Head of caudate nucleus (tissue), 42 donors: ENCODE results near the gene ATP11B.

ENCODE experiments used
- DNase-seq, 42 donors: peaks; one replicate each; pipeline versions ENCODE4 v3.0.0 to v3.0.0-alpha.2; 2020 to 2021; ENCODE audit warnings: mixed read lengths in 7 of 42
- intact Hi-C: fragments of 100-400 bp; cut with DNase I; formaldehyde crosslinking; loops from one replicate; pipeline ENCODE4 v1.15.0; 2022

ATP11B gene

DNA sequence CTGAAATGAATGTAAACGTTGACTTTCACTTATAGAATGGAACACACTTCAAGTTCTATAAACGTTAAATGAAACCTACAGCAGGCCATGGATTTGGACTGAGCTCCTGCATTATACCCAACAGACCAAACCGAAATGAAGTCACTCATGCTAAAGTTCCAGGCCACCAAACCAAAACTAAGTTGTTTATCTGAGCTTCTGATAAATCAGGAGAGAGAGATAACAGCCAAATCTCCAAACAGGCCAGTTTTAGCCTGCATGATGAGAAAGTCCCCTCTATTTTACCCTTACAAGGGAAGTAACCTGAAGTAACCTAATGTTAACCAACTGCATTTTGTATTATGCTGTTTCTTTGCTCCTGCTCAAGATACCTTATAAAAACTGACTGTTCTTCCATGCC, 142.5 kb downstream of the ATP11B start:
- no peak for DNase-seq

GRCh38 chr3:182936239-182936917, 143.1 kb downstream of the ATP11B start:
- intact Hi-C loops, result no loop called here
- DNase-seq, result no peak

More for the DNA sequence above, 142.5 kb downstream of the ATP11B start:
- intact Hi-C loops, result no loop called here

- intact Hi-C loops, result no loop called here
Observed at GRCh38 chr3:182936918-182937285, 143.6 kb downstream of the ATP11B start.

GRCh38 chr3:182937293-182938051, 144.2 kb downstream of the ATP11B start:
- no peak for DNase-seq
- intact Hi-C loops, result no loop called here

More at GRCh38 chr3:182936918-182937285, 143.6 kb downstream of the ATP11B start:
- no peak for DNase-seq

DNA sequence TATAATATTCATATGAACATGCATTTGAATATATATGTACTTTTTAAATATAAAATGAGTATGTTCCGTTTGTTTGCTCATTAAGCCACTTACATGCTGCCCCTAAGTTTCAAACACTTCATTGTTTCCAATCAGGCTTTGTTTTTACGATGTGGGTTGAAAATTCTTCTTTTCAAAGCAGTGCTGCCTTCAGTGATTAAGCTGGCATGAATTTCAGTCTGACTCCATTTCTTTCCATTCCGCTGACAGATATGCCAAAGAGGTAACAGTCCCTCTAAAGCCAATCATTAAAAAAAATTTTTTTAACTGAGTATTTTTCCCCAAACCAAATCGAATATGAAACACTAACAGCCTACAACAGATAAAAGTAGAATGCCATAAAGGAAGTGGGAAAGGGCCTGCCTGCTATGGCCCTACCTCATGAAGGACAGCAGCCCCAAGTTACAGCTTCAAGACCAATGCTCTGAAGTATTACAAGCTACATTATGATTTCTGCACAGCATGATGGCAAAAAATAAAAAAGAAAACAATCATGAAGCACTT, 147.0 kb downstream of the ATP11B start:
- intact Hi-C loops, result no loop called here
- no peak for DNase-seq

DNA sequence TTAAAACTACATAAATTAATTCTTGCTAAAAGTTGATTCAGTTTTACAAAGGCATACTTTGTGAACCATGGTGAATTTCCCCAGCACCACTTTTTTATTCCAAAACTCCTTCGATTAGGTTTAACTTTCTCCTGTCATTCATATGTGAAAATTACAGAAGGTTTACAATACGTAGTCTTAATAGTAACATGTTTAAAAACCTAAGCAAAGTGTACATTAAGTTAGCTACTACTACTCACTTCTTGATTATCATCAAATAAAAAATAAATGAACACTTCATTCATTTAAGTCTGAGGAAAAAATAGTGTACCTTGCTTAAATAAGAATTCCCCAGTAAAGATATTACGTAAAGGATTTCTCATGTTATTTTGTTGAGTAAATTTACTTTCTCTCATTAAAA, 148.4 kb downstream of the ATP11B start:
- DNase-seq, result no peak
- intact Hi-C loops, result no loop called here

GRCh38 chr3:182947888-182948287, 154.6 kb downstream of the ATP11B start:
- intact Hi-C loops, result no loop called here

GRCh38 chr3:182948305-182948704, 155.0 kb downstream of the ATP11B start:
- intact Hi-C loops, result no loop called here
- no peak for DNase-seq

More at GRCh38 chr3:182947888-182948287, 154.6 kb downstream of the ATP11B start:
- no peak for DNase-seq

DNA sequence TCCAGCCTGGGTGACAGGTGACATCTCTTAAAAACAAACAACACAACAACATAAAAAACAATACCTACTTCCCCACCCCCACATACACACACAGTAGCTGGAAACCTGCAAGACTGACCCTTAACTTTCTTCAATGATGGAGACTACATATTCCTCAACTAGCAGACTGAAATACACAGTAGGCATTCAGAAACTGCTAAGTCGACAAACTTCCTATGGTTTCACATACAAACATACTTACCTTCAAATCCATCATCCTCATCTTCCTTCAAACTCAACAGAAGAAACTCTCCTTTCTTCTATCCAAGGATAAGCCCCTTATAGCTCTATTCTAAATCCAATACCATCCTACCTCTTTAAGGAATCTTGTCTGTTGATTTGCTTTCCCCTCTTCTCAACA, 156.4 kb downstream of the ATP11B start:
- DNase-seq, result no peak
- intact Hi-C loops, result no loop called here

DNA sequence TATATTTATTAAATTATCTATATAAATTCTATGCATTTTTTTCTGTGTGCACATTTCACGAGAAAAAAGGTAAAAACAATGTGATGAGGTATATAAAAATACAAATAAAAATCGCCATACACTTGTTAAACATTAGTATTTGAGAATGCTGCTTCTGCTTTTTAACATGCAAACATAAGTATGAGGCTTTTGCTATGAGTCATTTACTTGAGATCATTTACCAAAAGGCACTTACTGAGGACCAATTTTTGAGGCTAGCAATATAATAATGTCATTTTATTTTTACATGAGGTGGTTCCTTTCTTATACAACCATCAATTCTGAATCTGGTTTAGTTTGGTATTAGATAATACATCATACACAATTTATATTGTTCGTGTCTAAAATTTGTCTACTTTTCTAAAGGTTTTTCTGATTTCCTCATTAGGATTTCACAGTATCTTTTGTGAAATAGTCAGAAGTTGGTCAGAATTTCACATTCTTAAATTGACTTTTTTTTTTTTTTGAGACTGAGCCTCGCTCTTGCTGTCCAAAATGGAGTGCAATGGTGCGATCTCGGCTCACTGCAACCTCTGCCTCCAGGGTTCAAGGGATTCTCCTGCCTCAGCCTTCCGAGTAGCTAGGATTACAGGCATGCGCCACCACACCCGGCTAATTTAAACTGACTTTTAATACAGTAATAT, 161.4 kb downstream of the ATP11B start:
- intact Hi-C loops, result no loop called here
- no peak for DNase-seq

DNA sequence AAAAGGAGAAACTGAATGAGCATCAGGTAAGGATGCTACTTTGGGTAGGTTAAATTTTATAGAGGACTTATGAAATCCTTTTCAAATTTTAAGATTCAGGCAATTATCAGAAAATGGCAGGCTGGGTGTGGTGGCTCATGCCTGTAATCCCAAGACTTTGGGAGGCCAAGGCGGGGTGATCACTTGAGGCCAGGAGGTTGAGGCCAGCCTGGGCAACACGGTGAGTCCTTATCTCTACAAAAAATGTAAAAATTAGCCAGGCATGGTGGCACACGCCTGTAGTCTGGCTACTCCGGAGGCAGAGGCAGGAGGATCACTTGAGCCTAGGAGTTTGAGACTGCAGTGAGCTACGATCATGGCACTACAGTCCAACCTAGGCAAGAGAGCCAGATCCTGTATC, 163.9 kb downstream of the ATP11B start:
- DNase-seq, result no peak
- intact Hi-C loops, result no loop called here

- intact Hi-C loops, result no loop called here
- no peak for DNase-seq
Observed at GRCh38 chr3:182957676-182958266, 164.5 kb downstream of the ATP11B start.

DNA sequence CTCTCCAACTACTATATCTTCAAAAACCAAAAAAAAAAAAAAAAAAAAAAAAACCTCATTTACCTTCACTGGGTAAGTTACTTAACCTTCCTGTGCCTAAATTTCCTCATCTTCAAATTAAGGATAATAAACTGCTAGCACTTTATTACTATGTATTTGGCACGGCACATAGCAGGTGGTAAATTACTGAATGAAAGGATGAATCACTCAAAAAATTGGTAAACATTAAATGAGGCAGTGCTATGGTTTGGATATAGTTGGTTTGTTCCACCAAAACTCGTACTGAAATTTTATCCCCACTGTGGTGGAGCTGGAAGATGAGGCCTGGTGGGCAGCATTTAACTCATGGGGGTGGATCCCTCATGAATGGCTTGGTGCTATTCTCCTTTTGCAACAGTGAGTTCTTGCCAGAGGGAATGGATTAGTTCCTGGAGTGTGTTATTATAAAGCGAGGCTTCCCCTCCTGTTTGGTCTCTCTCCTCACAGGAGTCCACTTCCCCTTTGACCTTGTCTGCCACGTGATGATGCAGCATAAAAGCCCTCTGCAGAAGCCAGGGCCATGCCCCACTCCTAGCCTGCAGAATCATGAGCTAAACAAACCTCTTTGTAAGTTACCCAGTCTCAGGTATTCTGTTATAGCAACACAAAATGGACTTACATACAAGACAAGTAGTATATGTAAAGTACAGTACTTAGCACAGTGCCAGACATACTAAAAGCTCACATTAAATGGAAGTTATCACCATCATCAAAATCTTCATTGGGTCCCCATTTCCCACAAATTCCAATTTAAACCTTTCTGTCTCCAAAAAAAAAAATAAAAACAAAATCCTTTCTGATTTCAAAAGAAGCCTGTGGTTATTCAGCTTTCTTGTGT, 166.4 kb downstream of the ATP11B start:
- DNase-seq, result peak in 13 of 42 donors; percentile 12 to 54 (median 23)
- intact Hi-C loops, result no loop called here

- DNase-seq, result peak in 11 of 42 donors; percentile 10 to 49 (median 28)
Observed at GRCh38 chr3:182962166-182962565, 168.9 kb downstream of the ATP11B start.

GRCh38 chr3:182964179-182964578, 170.9 kb downstream of the ATP11B start:
- DNase-seq, result no peak
- intact Hi-C loops, result no loop called here

More at GRCh38 chr3:182962166-182962565, 168.9 kb downstream of the ATP11B start:
- intact Hi-C loops, result no loop called here

DNA sequence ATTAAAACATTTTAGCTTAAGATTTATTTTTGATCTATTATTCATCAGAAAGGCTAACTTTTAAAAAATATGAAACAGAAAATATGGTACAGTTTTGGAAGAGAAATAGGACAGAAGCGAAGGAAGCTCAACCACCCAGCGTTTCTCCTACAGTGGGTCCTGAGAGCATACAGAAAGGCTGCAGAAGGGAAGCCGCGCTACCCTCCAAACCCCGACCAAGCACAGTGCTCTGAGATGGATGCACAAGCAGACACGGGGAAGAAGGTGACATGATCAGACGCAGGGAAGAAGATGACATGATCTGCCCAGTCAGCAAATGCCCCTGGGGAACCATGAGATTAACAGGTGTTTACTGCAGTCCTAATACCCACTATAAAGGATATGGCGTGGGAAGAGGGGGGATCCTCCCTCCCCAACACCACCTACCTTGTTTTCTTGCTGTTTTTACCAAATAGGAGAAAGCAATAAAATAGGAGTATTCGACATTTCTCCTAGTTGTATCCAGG, 172.6 kb downstream of the ATP11B start:
- no peak for DNase-seq
- intact Hi-C loops, result no loop called here

DNA sequence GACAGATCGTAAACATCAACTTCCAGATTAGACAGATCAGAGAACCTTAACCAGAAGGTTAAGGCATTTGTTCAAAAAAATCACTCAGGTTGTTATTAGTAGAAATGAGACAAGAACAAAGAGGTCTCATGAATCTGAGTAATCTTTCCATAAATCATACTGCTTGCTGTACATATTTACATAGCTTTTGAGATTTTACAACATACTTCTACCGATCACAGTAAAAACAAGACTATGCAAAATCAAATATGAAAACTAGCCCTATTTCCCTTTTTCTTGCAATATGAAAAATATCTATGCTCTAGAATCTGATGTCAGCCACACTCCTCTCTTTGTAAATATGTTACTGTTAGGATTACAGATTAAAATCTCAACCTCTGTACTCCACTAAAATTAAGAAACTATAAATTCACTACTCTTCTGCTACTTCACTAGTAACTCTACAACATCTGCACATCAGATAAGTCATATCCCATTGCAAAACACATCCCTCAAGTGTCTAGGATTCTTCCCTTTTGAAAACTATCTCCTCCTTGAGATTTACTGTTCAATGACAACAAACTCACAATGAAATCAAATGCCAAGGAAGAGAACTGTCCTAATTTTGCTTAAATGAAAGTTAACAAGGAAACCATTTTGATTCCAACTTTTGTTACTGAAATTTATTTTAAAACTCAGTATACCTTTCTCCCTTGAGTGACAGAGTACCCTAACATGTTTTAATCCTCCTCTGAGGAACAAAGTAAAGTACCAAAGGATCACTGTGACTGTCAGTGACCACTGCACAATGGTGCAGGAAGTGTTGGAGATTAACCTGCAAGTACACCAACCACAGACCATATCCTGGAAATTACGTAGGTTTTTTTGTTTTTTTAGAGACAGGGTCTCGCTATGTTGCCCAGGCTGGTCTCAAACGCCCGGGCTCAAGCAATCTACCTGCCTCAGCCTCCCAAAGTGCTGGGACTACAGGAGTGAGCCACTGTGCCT, 174.2 kb downstream of the ATP11B start:
- no peak for DNase-seq
- intact Hi-C loops, result no loop called here
